SHP77 (cell line): Measurements from ENCODE around the gene ITPRID1.

ENCODE experiments used
- DNase-seq, 2 experiments: peaks; one replicate each; lab custom pipeline; 2025; lab: John Stamatoyannopoulos, UW

ITPRID1 gene

GRCh38 chr7:31695859-31696614, 182.1 kb downstream of the ITPRID1 start:
- DNase-seq, result no peak

GRCh38 chr7:31699050-31699449, 185.2 kb downstream of the ITPRID1 start:
- DNase-seq, result no peak

GRCh38 chr7:31702354-31702753, 188.5 kb downstream of the ITPRID1 start:
- no peak for DNase-seq

DNA sequence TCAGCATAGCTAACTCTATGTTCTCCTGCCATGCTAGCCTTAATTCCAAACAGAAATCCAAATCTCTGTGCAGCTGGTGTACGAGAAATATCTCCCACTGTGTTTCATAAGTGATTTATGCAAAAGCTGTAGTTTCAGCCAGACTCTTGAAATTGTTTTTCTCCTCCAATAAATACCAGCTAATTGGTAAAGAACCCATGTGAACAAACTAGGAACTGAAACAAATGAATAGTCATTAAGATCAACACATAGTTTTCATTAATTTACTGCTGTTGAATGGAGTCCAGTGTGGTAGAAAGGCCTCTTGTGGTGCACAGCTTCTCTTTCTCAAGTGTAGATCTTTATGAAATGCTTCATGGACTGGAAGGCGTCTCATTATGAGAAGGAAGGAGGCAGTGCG, 191.5 kb downstream of the ITPRID1 start:
- DNase-seq, result no peak

- DNase-seq, result no peak
Observed at GRCh38 chr7:31707089-31707488, 193.2 kb downstream of the ITPRID1 start.
